ENCODE results near the gene CUEDC2.

Gene CUEDC2

DNA sequence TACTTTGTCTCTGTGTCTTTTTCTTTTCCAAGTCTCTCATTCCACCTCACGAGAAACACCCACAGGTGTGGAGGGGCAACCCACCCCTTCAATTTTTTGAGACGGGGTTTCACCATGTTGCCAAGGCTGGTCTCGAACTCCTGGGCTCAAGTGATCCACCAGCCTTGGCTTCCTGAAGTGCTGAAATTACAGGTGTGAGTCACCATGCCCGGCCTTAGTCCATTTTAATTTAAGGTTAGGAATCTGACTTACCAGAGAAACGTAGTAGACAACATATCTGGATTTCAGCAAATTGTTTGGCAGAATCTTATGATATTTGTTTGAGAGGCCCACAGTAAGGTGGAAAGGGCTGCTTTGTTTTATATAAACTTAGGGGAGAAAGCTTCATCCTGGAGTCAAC lies 40.1 kb downstream of the CUEDC2 start:
- no peak for DNase-seq (ENCODE audit: low read depth)
- no peak overlapping the region for H3K4me3 ChIP-seq (ENCODE audit: low read depth, low read length)
- TF ChIP-seq, protein P1, sequence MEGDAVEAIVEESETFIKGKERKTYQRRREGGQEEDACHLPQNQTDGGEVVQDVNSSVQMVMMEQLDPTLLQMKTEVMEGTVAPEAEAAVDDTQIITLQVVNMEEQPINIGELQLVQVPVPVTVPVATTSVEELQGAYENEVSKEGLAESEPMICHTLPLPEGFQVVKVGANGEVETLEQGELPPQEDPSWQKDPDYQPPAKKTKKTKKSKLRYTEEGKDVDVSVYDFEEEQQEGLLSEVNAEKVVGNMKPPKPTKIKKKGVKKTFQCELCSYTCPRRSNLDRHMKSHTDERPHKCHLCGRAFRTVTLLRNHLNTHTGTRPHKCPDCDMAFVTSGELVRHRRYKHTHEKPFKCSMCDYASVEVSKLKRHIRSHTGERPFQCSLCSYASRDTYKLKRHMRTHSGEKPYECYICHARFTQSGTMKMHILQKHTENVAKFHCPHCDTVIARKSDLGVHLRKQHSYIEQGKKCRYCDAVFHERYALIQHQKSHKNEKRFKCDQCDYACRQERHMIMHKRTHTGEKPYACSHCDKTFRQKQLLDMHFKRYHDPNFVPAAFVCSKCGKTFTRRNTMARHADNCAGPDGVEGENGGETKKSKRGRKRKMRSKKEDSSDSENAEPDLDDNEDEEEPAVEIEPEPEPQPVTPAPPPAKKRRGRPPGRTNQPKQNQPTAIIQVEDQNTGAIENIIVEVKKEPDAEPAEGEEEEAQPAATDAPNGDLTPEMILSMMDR (IDR thresholded peaks at IDR 0.05; ENCODE audit: low read depth, low read length, missing control alignments), result no peak
- in situ Hi-C loops (cut with HindIII; ENCODE audit: low sequenced_read_pairs), result no loop called here

DNA sequence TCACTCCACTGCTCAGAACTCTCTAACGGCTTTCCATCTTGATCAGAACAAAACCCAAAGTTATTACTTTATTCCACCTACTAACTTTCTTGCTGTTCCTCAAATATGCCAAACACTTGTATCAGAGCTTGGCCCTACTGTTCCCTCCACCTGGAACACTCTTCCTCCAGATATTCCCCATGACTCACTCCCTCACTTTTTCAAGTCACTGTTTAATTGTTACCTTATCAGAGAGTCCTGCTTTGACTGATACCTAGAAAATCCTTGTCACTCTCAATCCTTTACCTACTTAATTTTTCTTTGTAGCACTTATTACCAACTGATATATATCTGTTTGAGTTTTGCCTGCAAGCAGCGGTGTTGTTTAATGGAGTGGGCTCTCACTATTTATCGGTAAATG lies 42.5 kb downstream of the CUEDC2 start:
- in situ Hi-C loops (cut with HindIII; ENCODE audit: low sequenced_read_pairs), result no loop called here

DNA sequence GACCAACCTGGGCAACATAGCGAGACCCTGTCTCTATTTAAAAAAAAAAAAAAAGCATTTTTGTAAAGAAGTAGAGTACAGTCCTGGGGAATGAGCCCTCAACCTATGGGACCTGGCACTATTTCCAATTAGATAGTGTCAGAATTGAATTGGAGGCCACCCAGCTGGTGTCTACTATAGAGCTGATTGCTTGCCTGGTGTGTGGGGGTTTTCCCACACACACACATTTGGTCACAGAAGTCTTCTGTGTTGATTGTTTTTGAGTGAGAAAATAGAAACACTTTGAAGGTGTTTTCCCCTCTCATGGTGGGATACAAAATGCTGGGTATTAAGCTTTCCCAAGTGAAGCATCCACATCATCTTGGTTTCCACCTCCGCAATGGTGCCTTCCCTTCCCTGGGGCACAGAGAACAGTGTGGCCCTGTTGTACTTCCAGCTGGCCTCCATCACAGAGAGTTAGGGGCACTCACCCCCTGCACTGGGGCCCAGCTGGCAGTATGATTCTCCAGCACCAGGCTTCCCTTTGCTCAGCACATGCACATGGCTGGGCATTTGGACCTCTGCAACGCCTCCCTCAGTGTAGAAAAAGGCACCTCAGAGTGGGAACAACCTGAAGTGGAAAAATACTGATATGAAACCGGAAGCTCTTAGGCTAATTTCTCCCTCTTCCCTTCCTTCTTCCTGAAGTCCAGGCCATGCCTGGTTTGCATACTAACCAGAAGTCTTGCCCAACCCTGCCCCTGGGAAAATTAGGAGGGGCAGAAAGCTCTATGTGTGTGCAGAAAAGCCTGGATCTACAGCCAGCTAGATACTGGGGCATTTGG lies 47.6 kb downstream of the CUEDC2 start:
- in situ Hi-C loops (cut with HindIII; ENCODE audit: low sequenced_read_pairs), result no loop called here
- DNase-seq (ENCODE audit: low read depth), result no peak
- no peak overlapping the region for H3K4me3 ChIP-seq (ENCODE audit: low read depth, low read length)
- TF ChIP-seq, protein P1 (IDR thresholded peaks at IDR 0.05; ENCODE audit: low read depth, low read length, missing control alignments), result no peak

More for the DNA sequence above, 42.5 kb downstream of the CUEDC2 start:
- no peak for DNase-seq (ENCODE audit: low read depth)
- H3K4me3 ChIP-seq (ENCODE audit: low read depth, low read length), result no peak overlapping the region
- TF ChIP-seq, protein P1 (IDR thresholded peaks at IDR 0.05; ENCODE audit: low read depth, low read length, missing control alignments), result no peak

DNA sequence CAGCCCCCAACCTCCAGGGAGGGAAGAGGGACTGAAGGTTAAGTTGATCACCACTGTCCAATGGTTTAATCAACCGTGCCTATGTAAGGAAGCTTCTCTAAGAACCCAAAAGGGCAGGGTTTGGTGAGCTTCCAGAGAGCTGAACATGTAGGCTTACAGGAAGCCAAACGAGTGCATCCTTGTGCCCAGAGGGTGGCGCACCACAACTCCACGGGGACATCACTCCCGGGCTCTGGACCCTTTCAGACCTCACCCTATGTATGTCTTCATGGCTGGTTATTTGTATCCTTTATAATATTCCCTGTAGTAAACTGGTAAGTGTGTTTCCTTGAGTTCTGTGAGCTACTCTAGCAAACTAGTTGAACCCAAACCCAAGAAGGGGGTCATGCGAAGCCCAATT lies 48.3 kb downstream of the CUEDC2 start:
- in situ Hi-C loops (cut with HindIII; ENCODE audit: low sequenced_read_pairs), result no loop called here
- DNase-seq (ENCODE audit: low read depth), result no peak
- TF ChIP-seq, protein P1 (IDR thresholded peaks at IDR 0.05; ENCODE audit: low read depth, low read length, missing control alignments), result peak; percentile 12
- H3K4me3 ChIP-seq (ENCODE audit: low read depth, low read length), result no peak overlapping the region

- TF ChIP-seq, protein P1 (IDR thresholded peaks at IDR 0.05; ENCODE audit: low read depth, low read length, missing control alignments), result no peak
- in situ Hi-C loops (cut with HindIII; ENCODE audit: low sequenced_read_pairs), result no loop called here
- no peak overlapping the region for H3K4me3 ChIP-seq (ENCODE audit: low read depth, low read length)
- no peak for DNase-seq (ENCODE audit: low read depth)
These were observed 49.5 kb downstream of the CUEDC2 start for GRCh38 chr10:102382871-102383270.

GRCh38 chr10:102381983-102382382 lies 50.4 kb downstream of the CUEDC2 start:
- no peak for DNase-seq (ENCODE audit: low read depth)
- in situ Hi-C loops (cut with HindIII; ENCODE audit: low sequenced_read_pairs), result no loop called here
- TF ChIP-seq, protein P1 (IDR thresholded peaks at IDR 0.05; ENCODE audit: low read depth, low read length, missing control alignments), result no peak
- H3K4me3 ChIP-seq (ENCODE audit: low read depth, low read length), result no peak overlapping the region

All from astrocyte of the cerebellum (primary cell).